Activated CD8-positive, alpha-beta memory T cell treated with anti-CD3 and anti-CD28 coated beads for 48 hours (primary cell): ENCODE results near the gene TMEM250.

ENCODE experiments used
- DNase-seq, 3 experiments: peaks; one replicate each; pipeline ENCODE4 v3.0.0-alpha.2; 2020; ENCODE audit warnings: low read depth in 2 of 3, low spot score in 2 of 3

TMEM250 gene

GRCh38 chr9:136084063-136084944 lies 34.4 kb downstream of the TMEM250 start:
- DNase-seq, result no peak

DNA sequence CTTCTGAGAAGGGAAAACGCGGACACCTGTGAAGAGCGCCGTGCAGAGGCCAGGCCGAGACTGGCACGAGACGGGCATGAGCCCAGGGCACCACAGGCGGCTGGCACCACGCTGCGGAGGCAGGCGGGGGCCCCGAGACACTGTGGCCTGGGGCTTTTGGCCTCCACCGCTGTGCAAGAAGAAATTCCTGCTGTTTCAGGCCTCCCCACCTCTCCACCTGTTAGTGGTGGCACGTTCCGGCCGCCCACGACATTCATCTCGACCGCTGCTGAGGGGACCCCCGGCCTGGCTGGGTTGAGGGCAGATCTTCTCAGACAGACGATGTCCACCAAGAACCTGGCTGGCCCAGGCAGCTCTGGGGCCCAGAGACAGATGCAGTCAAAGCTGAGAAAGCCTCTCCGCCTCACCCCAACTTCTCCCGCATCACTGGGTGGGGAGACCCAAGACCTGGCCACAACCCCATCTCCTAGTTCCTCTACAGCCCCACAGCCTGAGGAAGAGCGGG lies 35.1 kb downstream of the TMEM250 start:
- no peak for DNase-seq

GRCh38 chr9:136082496-136083361 lies 35.9 kb downstream of the TMEM250 start:
- DNase-seq, result no peak

DNA sequence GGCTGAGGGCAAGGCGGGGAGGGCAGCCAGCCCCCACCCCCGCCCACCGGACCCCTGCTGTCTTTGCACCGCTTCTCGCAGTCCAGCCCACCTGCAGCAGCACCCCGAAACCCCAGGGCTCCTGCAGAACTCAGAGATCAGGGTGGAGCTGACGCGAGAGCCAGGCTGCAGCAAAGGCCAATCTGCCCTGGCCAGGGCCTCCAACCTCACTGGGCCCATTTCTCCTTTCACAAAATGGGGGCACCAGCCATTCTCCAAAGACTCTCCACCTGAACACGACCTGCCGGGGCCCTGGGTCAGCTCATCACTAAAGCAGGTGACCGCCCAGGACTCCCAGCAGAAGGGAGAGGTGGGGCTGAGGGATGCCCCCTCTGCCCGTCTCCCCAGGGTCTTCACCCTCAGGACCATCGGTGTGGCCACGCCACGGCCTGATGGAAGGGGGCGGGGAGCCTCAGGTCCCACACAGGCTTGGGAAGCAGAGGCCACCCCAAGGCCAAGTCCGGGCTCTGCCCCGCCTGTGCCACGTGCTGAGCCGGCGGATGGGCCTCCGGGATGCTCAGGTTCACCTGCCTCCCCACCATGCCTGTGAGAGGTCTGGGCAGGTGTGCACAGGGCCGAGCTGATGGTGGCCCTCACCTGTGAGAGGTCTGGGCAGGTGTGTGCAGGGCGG lies 36.7 kb downstream of the TMEM250 start:
- no peak for DNase-seq

DNA sequence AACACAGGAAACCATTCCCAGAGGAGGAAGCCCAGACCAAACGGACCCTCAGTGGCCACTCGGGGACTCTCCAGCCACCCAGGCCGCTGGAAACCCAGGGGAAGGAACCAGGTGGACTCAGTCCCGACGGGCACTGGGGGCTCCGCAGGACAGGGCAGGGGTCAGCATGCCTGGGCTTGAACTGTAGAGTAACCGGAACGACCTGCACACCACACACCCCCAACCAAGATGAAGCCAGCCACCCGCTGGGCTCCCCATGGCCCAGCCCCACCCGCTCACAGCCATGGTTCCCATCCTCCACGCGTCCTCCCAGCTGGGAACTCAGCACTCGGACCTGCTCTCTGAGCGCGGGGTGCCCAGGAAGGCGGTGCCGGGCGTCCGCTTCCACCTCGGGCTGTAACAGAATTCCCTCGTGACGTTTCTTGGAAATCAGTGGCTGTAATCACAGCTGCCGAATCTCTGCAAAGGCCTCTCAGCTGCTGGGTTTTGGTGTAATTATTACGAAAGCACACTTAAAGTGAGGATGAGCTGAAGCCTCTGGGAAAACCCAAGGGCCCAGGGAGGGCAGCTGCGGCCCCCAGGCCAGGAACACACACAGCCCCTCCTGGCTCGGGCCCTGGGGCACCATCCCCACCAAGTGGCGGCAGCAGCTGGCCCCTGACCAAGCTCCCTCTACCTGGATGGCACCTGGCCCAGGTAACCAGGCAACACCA lies 37.4 kb downstream of the TMEM250 start:
- no peak for DNase-seq

DNA sequence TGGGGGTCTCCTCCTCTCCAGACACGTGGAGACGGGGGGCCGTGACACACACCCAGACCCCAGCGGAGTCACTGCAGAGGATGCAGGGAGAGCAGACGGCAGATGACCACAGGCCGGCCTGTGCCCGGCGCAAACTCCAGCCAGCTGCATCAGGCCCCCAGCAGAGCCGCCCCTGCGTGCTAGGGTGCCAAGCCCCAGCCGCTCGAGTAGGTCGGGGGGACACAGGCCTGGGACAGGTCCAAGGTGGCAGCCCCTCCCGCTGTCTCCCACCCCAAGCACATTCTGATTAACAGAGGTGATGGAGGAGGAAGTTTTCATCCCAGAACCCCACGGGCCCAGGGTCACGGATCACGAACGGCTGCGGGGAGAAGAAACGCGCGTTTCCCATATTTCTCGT lies 38.0 kb downstream of the TMEM250 start:
- no peak for DNase-seq

DNA sequence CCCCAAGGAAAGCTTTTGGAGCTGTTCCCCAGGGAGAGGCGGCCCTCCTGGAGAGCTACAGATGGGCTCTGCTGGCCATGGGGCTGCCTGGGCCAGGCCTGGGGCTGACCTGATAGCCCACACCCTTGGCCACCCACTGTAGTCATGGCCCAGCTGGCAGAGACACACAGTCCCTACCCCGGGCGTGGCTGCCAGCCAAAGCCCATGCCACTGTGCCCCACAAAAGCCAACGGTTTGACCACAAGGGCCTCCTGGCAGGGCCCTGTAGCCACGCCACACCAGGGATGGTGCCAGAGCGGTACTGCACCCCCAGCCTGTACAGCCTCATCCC lies 38.8 kb downstream of the TMEM250 start:
- DNase-seq, result no peak

- no peak for DNase-seq
These were observed 39.3 kb downstream of the TMEM250 start for GRCh38 chr9:136079211-136079915.

- DNase-seq, result no peak
These were observed 40.1 kb downstream of the TMEM250 start for GRCh38 chr9:136078498-136079011.

DNA sequence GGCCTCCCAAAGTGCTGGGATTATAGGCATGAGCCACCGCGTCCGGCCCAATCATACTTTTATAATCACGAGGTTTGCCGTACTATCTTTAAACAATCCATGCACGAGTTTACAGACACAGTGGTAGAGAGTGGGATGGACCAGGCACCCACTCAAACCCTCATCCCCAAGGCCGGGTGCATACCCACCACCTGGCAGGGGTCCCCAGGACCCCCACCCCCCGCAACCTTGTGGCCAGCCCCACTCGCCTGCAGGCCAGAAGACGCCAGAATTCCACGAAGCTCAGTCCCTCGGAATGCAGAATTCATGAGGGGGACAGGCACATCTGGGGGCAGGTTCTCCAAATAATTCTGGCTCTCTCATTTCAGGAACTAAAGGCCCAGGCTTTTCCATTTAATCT lies 40.7 kb downstream of the TMEM250 start:
- DNase-seq, result no peak

- no peak for DNase-seq
These were observed 41.2 kb downstream of the TMEM250 start for GRCh38 chr9:136077491-136077890.

- no peak for DNase-seq
These were observed 42.6 kb downstream of the TMEM250 start for GRCh38 chr9:136075881-136076678.

- no peak for DNase-seq
These were observed 43.4 kb downstream of the TMEM250 start for GRCh38 chr9:136075134-136075841.

- no peak for DNase-seq
These were observed 44.0 kb downstream of the TMEM250 start for GRCh38 chr9:136074706-136075105.
